ELF-1 (cell line): ENCODE results near the gene STAC2.

Experiments
- DNase-seq: peaks from one replicate; pipeline ENCODE4 v3.0.0-alpha.2; 2016; ENCODE audit warnings: low read depth, low spot score

The STAC2 gene

DNA sequence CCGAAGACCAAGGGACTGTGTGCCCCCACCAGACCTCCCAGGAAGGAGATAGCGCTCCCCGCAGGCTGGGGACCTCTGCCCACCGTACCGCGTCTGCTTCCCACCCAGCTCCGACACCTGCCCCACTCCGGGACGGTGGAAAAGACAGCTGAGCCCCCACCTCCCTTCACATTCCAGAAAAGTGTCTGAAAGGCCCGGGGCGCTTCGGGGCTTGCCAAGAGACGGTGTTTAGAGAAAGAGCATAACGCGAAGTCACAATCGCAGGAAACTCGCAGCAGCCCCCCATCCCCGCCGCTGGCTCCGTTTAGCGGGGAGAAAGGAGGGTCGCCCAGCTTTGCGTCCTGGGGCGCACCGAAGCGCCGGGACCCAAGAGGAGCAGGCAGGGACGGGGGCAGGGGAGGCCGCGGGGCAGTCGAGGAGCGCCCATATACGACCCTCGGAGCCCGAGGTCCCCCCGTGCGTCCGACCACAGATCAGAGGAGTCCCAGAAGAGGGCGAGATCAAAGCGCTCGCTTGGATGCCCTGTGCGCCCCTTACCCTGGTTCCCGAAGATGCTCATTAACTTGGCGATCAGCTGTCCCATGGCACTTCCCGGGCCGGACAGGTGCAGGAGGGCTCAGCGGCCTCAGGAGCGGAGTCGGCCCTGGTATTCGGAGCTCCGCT is 60.4 kb downstream of the STAC2 start:
- DNase-seq = no peak

DNA sequence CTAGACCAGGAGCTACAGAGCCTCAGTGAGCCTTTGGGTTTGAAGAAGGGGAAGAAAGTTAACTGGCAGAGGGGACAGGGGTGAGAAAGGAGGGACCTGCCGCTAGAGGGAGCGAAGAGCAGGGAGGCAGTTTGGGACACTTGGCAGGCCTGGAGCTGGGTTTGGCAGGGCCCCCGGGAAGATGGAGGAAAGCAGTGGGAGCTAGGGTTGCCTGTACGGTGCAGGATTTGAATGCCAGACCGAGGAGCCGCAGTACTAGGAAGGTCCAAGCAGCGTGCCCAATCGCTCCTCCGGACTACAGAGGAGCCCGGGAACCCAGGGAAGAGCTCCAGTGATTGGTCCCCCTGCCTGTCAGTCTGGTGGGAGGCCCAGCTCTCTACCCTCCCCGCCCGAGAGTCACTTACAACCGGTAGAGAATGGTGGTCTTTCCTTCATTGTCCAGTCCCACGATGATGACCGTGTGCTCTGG is 61.0 kb downstream of the STAC2 start:
- DNase-seq = peak; percentile 98

DNA sequence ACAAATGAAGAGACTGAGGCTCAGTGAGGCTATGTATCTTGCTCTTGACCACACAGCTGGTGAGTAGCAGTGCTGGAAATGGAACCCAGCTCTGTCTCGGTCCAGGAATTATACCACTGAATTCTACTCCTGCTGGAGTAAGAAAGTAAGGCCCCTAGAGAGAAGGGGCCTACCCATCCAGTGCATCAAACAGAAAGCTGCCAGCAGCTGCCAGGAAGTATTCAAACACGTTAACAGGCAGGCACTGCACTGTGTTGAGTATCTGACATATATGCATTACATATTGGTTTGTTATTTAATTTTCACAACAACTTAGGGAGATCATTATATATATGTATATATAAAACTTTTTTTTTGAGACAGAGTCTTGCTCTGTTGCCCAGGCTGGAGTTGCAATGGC is 63.8 kb downstream of the STAC2 start:
- DNase-seq = no peak
